Measurements from ENCODE around the gene WDR83.

The WDR83 gene

GRCh38 chr19:12715102-12715501 is 48.5 kb downstream of the WDR83 start:
- DNase-seq (ENCODE audit: low spot score), result no peak

GRCh38 chr19:12715929-12716328 is 49.3 kb downstream of the WDR83 start:
- DNase-seq (ENCODE audit: low spot score), result no peak

- no peak for DNase-seq (ENCODE audit: low spot score)
Observed at GRCh38 chr19:12720296-12720695, 53.7 kb downstream of the WDR83 start.

GRCh38 chr19:12720851-12721655 is 54.4 kb downstream of the WDR83 start:
- DNase-seq (ENCODE audit: low spot score), result no peak

- peak; percentile 87 for DNase-seq (ENCODE audit: low spot score)
Observed at GRCh38 chr19:12721656-12722565, 55.3 kb downstream of the WDR83 start.

- DNase-seq (ENCODE audit: low spot score), result peak; percentile 94
Observed at GRCh38 chr19:12722566-12723380, 56.2 kb downstream of the WDR83 start.

GRCh38 chr19:12723381-12723640 is 56.7 kb downstream of the WDR83 start:
- DNase-seq (ENCODE audit: low spot score), result no peak

- peak; percentile 74 for DNase-seq (ENCODE audit: low spot score)
Observed at GRCh38 chr19:12723641-12724426, 57.2 kb downstream of the WDR83 start, which contains the start of gene TNPO2. TNPO2 (minus strand) TSS chr19:12723932; CDS start chr19:12720977, 2,955 bp downstream.
